Tibial nerve (tissue), 4 donors: Measurements from ENCODE around the gene DHFR.

ENCODE experiments used
- EP300 ChIP-seq, 2 donors: sonication (generic); formaldehyde crosslinking; IDR thresholded peaks; one replicate each; pipeline ENCODE4 v1.6.1; 2017; ENCODE audit warnings: antibody characterized with exemption in 2 of 2, mild to moderate bottlenecking in 1 of 2
- POLR2A ChIP-seq, 2 donors: fragments of 450-650 bp; IDR thresholded peaks; one replicate each; pipeline ENCODE4 v1.6.1; 2017; ENCODE audit warnings: antibody characterized with exemption in 2 of 2, mild to moderate bottlenecking in 2 of 2, moderate library complexity in 2 of 2
- TF ChIP-seq, protein P1 (sequence below), 5 experiments: fragments of 200-600 bp in 3 of 5; fragments of 450-650 bp in 2 of 5; sonication (generic) in 3 of 5; IDR thresholded peaks; one replicate each; pipeline ENCODE4 v1.5.1; 2016 to 2019; ENCODE audit warnings: antibody characterized with exemption in 5 of 5, mild to moderate bottlenecking in 3 of 5, moderate library complexity in 2 of 5

DNA sequence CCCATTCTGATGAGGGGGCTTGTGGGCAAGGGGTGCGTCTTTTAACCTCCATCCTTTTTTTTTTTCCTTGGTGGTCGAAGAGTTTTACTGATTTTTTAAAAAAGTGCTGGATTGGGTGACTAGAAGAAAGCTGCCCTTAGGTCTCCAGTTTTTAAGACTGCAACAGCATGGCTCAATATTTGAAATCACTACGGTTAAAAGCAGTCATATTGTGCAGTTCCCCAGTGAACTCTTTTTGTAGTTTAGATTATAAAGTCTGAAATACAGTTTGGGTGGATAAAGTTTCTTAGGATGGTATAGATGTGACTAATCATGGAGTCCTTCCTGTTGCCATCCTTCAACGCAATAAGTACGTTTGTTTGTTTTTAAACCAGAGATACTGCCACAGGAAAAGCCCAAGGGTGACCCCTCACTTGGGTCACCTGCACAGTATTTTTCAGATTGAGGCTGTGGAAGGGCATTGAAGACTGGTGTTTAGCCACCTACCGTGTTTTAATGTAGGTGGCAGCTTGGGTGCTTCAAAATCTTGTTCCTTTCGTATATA is 520 bp upstream of the DHFR start:
- TF ChIP-seq, protein P1, sequence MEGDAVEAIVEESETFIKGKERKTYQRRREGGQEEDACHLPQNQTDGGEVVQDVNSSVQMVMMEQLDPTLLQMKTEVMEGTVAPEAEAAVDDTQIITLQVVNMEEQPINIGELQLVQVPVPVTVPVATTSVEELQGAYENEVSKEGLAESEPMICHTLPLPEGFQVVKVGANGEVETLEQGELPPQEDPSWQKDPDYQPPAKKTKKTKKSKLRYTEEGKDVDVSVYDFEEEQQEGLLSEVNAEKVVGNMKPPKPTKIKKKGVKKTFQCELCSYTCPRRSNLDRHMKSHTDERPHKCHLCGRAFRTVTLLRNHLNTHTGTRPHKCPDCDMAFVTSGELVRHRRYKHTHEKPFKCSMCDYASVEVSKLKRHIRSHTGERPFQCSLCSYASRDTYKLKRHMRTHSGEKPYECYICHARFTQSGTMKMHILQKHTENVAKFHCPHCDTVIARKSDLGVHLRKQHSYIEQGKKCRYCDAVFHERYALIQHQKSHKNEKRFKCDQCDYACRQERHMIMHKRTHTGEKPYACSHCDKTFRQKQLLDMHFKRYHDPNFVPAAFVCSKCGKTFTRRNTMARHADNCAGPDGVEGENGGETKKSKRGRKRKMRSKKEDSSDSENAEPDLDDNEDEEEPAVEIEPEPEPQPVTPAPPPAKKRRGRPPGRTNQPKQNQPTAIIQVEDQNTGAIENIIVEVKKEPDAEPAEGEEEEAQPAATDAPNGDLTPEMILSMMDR (IDR thresholded peaks at IDR 0.05), result no peak
- no peak for TF ChIP-seq POLR2A (IDR thresholded peaks at IDR 0.05)
- TF ChIP-seq EP300 (IDR thresholded peaks at IDR 0.05), result no peak
